Trophoblast cell (in vitro differentiated cells and primary cell): ENCODE results near the gene LAMB1.

Source experiments
- DNase-seq, 2 donors: peaks; one replicate each; pipeline ENCODE4 v3.0.0-alpha.2; 2016
- H2AFZ ChIP-seq: 2 replicates; pipeline ENCODE4 v1.6.1; 2013; ENCODE audit warnings: low read length, moderate library complexity, mild to moderate bottlenecking; ENCODE audit not compliant: insufficient read depth, poor library complexity
- H2AK5ac ChIP-seq: 2 replicates; pipeline ENCODE4 v1.6.1; 2013; ENCODE audit warnings: mild to moderate bottlenecking, low read length
- H2BK120ac ChIP-seq: 2 replicates; pipeline ENCODE4 v1.6.1; 2013; ENCODE audit warnings: low read length, mild to moderate bottlenecking, moderate library complexity; ENCODE audit not compliant: insufficient read depth, poor library complexity
- H2BK12ac ChIP-seq: 2 replicates; pipeline ENCODE4 v1.6.1; 2013; ENCODE audit warnings: mild to moderate bottlenecking, low read length, moderate library complexity
- H2BK5ac ChIP-seq: 2 replicates; pipeline ENCODE4 v1.6.1; 2013; ENCODE audit warnings: low read length, low read depth, moderate library complexity, mild to moderate bottlenecking; ENCODE audit not compliant: poor library complexity
- H3K14ac ChIP-seq: 2 replicates; pipeline ENCODE4 v1.6.1; 2013; ENCODE audit warnings: mild to moderate bottlenecking, low read length
- H3K18ac ChIP-seq: 2 replicates; pipeline ENCODE4 v1.6.1; 2013; ENCODE audit warnings: mild to moderate bottlenecking, low read length
- H3K23ac ChIP-seq: 2 replicates; pipeline ENCODE4 v1.6.1; 2013; ENCODE audit warnings: low read length
- H3K27ac ChIP-seq: 2 replicates; pipeline ENCODE4 v1.5.1; 2013; ENCODE audit warnings: low read depth, mild to moderate bottlenecking, inconsistent platforms, low read length, moderate library complexity
- H3K27me3 ChIP-seq: 2 replicates; pipeline ENCODE4 v1.6.1; 2013; ENCODE audit warnings: inconsistent platforms, mild to moderate bottlenecking, low read length, moderate library complexity; ENCODE audit not compliant: insufficient read depth
- H3K36me3 ChIP-seq, 2 experiments: 1 replicate in 1 of 2; 2 replicates in 1 of 2; pipeline ENCODE4 v1.6.1; 2013; ENCODE audit warnings: low read length in 2 of 2, mild to moderate bottlenecking in 2 of 2, moderate library complexity in 1 of 2; ENCODE audit not compliant: insufficient read depth in 2 of 2, control insufficient read depth in 1 of 2
- H3K4ac ChIP-seq: 2 replicates; pipeline ENCODE4 v1.6.1; 2013; ENCODE audit warnings: low read depth, mild to moderate bottlenecking, low read length, moderate library complexity
- H3K4me1 ChIP-seq, 2 experiments: 1 replicate in 1 of 2; 2 replicates in 1 of 2; pipeline ENCODE4 v1.6.1; 2013; ENCODE audit warnings: low read length in 2 of 2, mild to moderate bottlenecking in 2 of 2, moderate library complexity in 1 of 2; ENCODE audit not compliant: insufficient read depth in 2 of 2, control insufficient read depth in 1 of 2
- H3K4me2 ChIP-seq: 2 replicates; pipeline ENCODE4 v1.6.1; 2013; ENCODE audit warnings: inconsistent platforms, mild to moderate bottlenecking, low read length, moderate library complexity
- H3K4me3 ChIP-seq: 2 replicates; pipeline ENCODE4 v1.5.1; 2013; ENCODE audit warnings: mild to moderate bottlenecking, low read depth, low read length, inconsistent platforms
- H3K79me1 ChIP-seq: one replicate; pipeline ENCODE4 v1.6.1; 2013; ENCODE audit warnings: low read length
- H3K79me2 ChIP-seq: 2 replicates; pipeline ENCODE4 v1.6.1; 2013; ENCODE audit warnings: low read length, mild to moderate bottlenecking; ENCODE audit not compliant: control insufficient read depth, insufficient read depth, poor library complexity
- H3K9ac ChIP-seq: 2 replicates; pipeline ENCODE4 v1.6.1; 2013; ENCODE audit warnings: mild to moderate bottlenecking, low read length
- H3K9me3 ChIP-seq: 2 replicates; pipeline ENCODE4 v1.6.1; 2013; ENCODE audit warnings: low read depth, mild to moderate bottlenecking, control low read depth, inconsistent platforms, low read length; ENCODE audit not compliant: insufficient read depth
- H4K12ac ChIP-seq: 2 replicates; pipeline ENCODE4 v1.6.1; 2013; ENCODE audit warnings: low read depth, mild to moderate bottlenecking, low read length, moderate library complexity
- H4K8ac ChIP-seq: 2 replicates; pipeline ENCODE4 v1.6.1; 2013; ENCODE audit warnings: low read depth, mild to moderate bottlenecking, low read length, moderate library complexity
- H4K91ac ChIP-seq: one replicate; pipeline ENCODE4 v1.6.1; 2013; ENCODE audit warnings: low read depth, mild to moderate bottlenecking, low read length, moderate library complexity
- whole genome bisulfite sequencing: extraction: QIAGEN DNeasy Blood & Tissue Kit; methylation state at CpG from one replicate; pipeline ENCODE4 v1.1.7; 2013; ENCODE audit warnings: missing lambda C conversion rate; ENCODE audit not compliant: insufficient read length, insufficient coverage; ENCODE audit errors: extremely low coverage; 5-methylcytosine and 5-hydroxymethylcytosine counted together

LAMB1 gene

GRCh38 chr7:107980171-107980570 lies 22.8 kb downstream of the LAMB1 start:
- peaks cover 0 to 2% of the 10 kb centered on the region in 2 experiments for H3K4me1 ChIP-seq
- H3K4me3 ChIP-seq: no peak overlapping the region
- H2BK5ac ChIP-seq: no peak overlapping the region
- no peaks in the 10 kb centered on the region for H3K27me3 ChIP-seq
- H3K79me2 ChIP-seq: no peaks in the 10 kb centered on the region
- H2BK120ac ChIP-seq: no peak overlapping the region
- no peak overlapping the region for H3K23ac ChIP-seq
- peaks cover 31 to 69% of the 10 kb centered on the region in 2 experiments for H3K36me3 ChIP-seq
- no peaks in the 10 kb centered on the region for H3K9me3 ChIP-seq
- no peaks in the 10 kb centered on the region for H3K79me1 ChIP-seq
- H2AFZ ChIP-seq: no peak overlapping the region
- H3K9ac ChIP-seq: no peak overlapping the region
- H4K12ac ChIP-seq: no peak overlapping the region
- peak in 1 of 2 donors; percentile 97 for DNase-seq
- no peak overlapping the region for H3K14ac ChIP-seq
- H4K91ac ChIP-seq: no peak overlapping the region
- no peak overlapping the region for H3K4me2 ChIP-seq
- no peak overlapping the region for H2AK5ac ChIP-seq
- no peak overlapping the region for H3K4ac ChIP-seq
- H3K18ac ChIP-seq: no peak overlapping the region
- H2BK12ac ChIP-seq: no peak overlapping the region
- H4K8ac ChIP-seq: no peak overlapping the region
- peak overlapping the region; percentile 11 for H3K27ac ChIP-seq
- WGBS: no CpG with 5 or more reads among the region's 3 CpGs

- Histone ChIP-seq H2AK5ac (no peak overlapping the region), H2BK5ac (no peak overlapping the region), H2BK120ac (no peak overlapping the region), H3K4me1 (peaks cover 0 to 2% of the 10 kb centered on the region in 2 experiments), H4K8ac (no peak overlapping the region), H3K23ac (no peak overlapping the region), H3K4me2 (no peak overlapping the region), H3K9ac (no peak overlapping the region), H2BK12ac (no peak overlapping the region), H3K27me3 (no peaks in the 10 kb centered on the region), H3K4ac (no peak overlapping the region), H2AFZ (no peak overlapping the region), H3K9me3 (no peaks in the 10 kb centered on the region), H4K91ac (no peak overlapping the region), H3K4me3 (no peak overlapping the region), H3K36me3 (peaks cover 29 to 67% of the 10 kb centered on the region in 2 experiments), H3K27ac (peak overlapping the region; percentile 11), H4K12ac (no peak overlapping the region), H3K79me2 (no peaks in the 10 kb centered on the region), H3K14ac (no peak overlapping the region), H3K18ac (no peak overlapping the region), H3K79me1 (no peaks in the 10 kb centered on the region)
- WGBS: no CpG with 5 or more reads among the region's 5 CpGs
- peak; percentile 74 to 89 for DNase-seq
Measured at GRCh38 chr7:107978815-107979408, 24.0 kb downstream of the LAMB1 start.

GRCh38 chr7:107977048-107977447 lies 25.9 kb downstream of the LAMB1 start:
- Histone ChIP-seq H4K12ac (no peak overlapping the region), H2BK120ac (no peak overlapping the region), H4K8ac (no peak overlapping the region), H3K79me2 (no peaks in the 10 kb centered on the region), H3K4me2 (no peak overlapping the region), H4K91ac (no peak overlapping the region), H2BK5ac (no peak overlapping the region), H3K4me3 (no peak overlapping the region), H3K9me3 (no peaks in the 10 kb centered on the region), H2BK12ac (no peak overlapping the region), H3K36me3 (peaks cover 33 to 69% of the 10 kb centered on the region in 2 experiments), H3K9ac (no peak overlapping the region), H3K27ac (no peak overlapping the region), H3K79me1 (no peaks in the 10 kb centered on the region), H2AFZ (no peak overlapping the region), H3K27me3 (no peaks in the 10 kb centered on the region), H3K4ac (no peak overlapping the region), H3K18ac (no peak overlapping the region), H2AK5ac (no peak overlapping the region), H3K4me1 (peaks cover 0 to 5% of the 10 kb centered on the region in 2 experiments), H3K14ac (no peak overlapping the region), H3K23ac (no peak overlapping the region)
- no CpG with 5 or more reads among the region's 4 CpGs for WGBS
- DNase-seq: no peak

- Histone ChIP-seq H3K9ac (no peak overlapping the region), H3K27me3 (no peaks in the 10 kb centered on the region)
- no CpG with 5 or more reads among the region's 1 CpG for WGBS
Measured at GRCh38 chr7:107976620-107977019, 26.3 kb downstream of the LAMB1 start.

More at GRCh38 chr7:107976620-107977019, 26.3 kb downstream of the LAMB1 start:
- no peak overlapping the region for H2BK120ac ChIP-seq
- peaks cover 0 to 5% of the 10 kb centered on the region in 2 experiments for H3K4me1 ChIP-seq
- no peak overlapping the region for H3K4ac ChIP-seq
- H2BK5ac ChIP-seq: no peak overlapping the region
- peaks cover 33 to 71% of the 10 kb centered on the region in 2 experiments for H3K36me3 ChIP-seq
- no peak overlapping the region for H3K4me3 ChIP-seq
- no peak overlapping the region for H4K12ac ChIP-seq
- no peaks in the 10 kb centered on the region for H3K79me2 ChIP-seq
- no peaks in the 10 kb centered on the region for H3K79me1 ChIP-seq
- H4K91ac ChIP-seq: no peak overlapping the region
- H3K9me3 ChIP-seq: no peaks in the 10 kb centered on the region
- H4K8ac ChIP-seq: no peak overlapping the region
- no peak overlapping the region for H3K23ac ChIP-seq
- H2AK5ac ChIP-seq: no peak overlapping the region
- no peak overlapping the region for H2BK12ac ChIP-seq
- no peak overlapping the region for H3K18ac ChIP-seq
- H2AFZ ChIP-seq: no peak overlapping the region
- H3K14ac ChIP-seq: no peak overlapping the region
- H3K27ac ChIP-seq: no peak overlapping the region
- no peak overlapping the region for H3K4me2 ChIP-seq
- DNase-seq: no peak
